ENCODE results near the gene ESPN.
"Not testable (repeated sequence)": the region's sequence is repeated elsewhere in the genome, so short reads cannot be mapped to it uniquely, and the experiment has no call there.

The ESPN gene

GRCh38 chr1:6453895-6454855 lies 29.6 kb downstream of the ESPN start:
- peaks cover 50% of the 10 kb centered on the region for H3K27me3 ChIP-seq (ENCODE audit: low read depth)
- not testable (repeated sequence) for DNase-seq (ENCODE audit: low spot score in 2 of 2)

DNA sequence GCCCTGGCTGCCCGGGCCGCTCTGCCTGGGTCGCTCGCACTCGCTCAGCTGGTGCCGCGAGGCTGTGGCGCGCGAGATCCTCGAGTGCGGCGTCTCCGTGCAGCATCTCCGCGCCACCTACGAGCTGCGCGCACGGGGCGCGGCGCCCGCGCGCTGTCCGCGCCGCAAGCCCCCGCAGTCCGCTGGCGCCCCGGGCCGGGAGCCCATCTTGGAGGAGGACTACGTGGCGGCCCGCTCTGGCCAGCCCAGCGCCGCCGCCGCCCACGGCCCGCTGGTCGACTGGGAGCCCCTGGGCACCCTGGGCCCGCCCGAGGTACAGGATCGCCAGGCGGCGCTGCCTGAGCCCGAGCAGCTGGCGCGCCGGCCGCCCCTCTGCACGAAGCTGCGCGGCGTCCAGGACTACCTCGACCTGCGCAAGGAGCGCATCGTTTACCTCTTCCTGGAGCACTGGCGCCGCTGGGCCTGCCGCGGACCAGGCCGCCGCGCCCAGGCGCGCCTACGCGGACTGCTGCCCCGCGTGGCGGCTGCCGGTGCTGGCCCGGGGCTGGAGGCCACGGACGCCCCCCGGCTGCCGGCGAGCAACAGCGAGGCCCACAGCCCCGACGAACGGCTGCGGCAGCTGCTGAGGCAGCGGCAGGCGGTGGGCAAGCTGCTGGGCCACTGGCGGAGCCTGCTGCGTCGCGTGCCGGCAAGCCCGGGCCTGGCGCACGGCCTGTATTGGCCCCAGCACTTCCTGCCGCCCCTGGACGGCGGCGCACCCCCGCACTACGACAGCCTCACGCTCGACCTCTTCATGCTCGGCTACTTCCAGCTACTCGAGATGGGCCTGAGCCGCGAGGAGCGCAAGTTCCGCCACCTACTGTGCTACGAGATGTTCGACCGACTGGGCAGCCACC lies 30.5 kb downstream of the ESPN start:
- Histone ChIP-seq H3K4me1 (no peaks in the 10 kb centered on the region), H3K36me3 (replicated peaks) (no peaks in the 10 kb centered on the region), H3K27me3 (ENCODE audit: low read depth) (peaks cover 41% of the 10 kb centered on the region), H3K9me3 (no peaks in the 10 kb centered on the region), H3K4me3 (no peak overlapping the region)
- in situ Hi-C loops (cut with MboI; ENCODE audit: low sequenced_read_pairs) = no loop called here
- DNase-seq (ENCODE audit: low spot score in 2 of 2) = no peak

More at GRCh38 chr1:6453895-6454855, 29.6 kb downstream of the ESPN start:
- H3K9me3 ChIP-seq; H3K36me3 ChIP-seq (replicated peaks); H3K4me3 ChIP-seq; H3K4me1 ChIP-seq; in situ Hi-C loops (cut with MboI; ENCODE audit: low sequenced_read_pairs): not testable (repeated sequence)

DNA sequence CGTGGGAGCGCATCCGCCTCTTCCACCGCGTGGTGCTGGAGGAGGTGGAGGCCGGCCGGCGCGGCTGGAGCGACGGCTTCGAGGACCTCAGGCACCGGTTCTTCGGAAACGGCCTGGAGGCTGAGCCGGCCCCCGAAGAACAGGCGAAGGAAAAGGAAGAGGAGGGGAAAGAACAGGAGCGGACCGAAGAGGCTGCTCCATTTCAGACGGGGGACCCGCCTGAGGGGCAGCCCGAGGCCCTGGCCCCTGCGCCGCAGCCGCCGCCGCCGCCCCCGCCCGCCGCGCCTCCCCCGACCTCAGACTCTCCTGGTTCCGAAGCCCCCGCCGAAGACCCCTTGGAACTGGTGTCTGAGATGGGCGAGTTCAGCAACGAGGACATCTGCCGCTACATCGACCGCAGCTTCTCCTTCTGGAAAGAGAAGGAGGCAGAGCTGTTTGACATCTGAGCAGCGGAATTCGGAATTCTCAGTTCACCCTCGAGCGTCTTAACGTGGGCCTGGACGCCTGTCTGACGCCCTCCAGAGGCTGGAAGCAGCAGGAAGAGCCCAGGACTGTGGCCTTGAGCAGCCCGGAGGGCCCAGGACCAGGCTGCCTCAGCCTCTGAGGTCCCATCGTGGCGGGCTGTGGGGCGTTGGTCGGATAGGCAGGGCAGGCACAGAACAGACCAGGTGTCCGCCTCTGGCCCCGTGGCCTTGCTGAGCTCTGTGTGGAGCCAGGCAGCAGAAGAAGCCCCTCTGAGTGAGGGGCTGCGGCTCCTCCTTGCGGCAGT lies 31.4 kb downstream of the ESPN start:
- H3K27me3 ChIP-seq (ENCODE audit: low read depth) = peaks cover 34% of the 10 kb centered on the region
- H3K9me3 ChIP-seq; DNase-seq (ENCODE audit: low spot score in 2 of 2); H3K4me1 ChIP-seq; H3K36me3 ChIP-seq (replicated peaks); H3K4me3 ChIP-seq; in situ Hi-C loops (cut with MboI; ENCODE audit: low sequenced_read_pairs): not testable (repeated sequence)

GRCh38 chr1:6456800-6457466 lies 32.4 kb downstream of the ESPN start:
- no peak overlapping the region for H3K4me3 ChIP-seq
- H3K27me3 ChIP-seq (ENCODE audit: low read depth) = peaks cover 25% of the 10 kb centered on the region
- no peak for DNase-seq (ENCODE audit: low spot score in 2 of 2)
- in situ Hi-C loops (cut with MboI; ENCODE audit: low sequenced_read_pairs) = no loop called here
- H3K36me3 ChIP-seq (replicated peaks) = no peaks in the 10 kb centered on the region
- no peaks in the 10 kb centered on the region for H3K4me1 ChIP-seq
- H3K9me3 ChIP-seq = no peaks in the 10 kb centered on the region

- Histone ChIP-seq H3K36me3 (replicated peaks) (no peaks in the 10 kb centered on the region), H3K9me3 (no peaks in the 10 kb centered on the region), H3K4me3 (no peak overlapping the region), H3K4me1 (no peaks in the 10 kb centered on the region), H3K27me3 (ENCODE audit: low read depth) (peaks cover 7% of the 10 kb centered on the region)
- no peak for DNase-seq (ENCODE audit: low spot score in 2 of 2)
- in situ Hi-C loops (cut with MboI; ENCODE audit: low sequenced_read_pairs) = no loop called here
These were observed 35.3 kb downstream of the ESPN start for GRCh38 chr1:6459850-6460265.

- Histone ChIP-seq H3K36me3 (replicated peaks) (no peaks in the 10 kb centered on the region), H3K4me1 (no peaks in the 10 kb centered on the region), H3K9me3 (no peaks in the 10 kb centered on the region), H3K4me3 (no peak overlapping the region), H3K27me3 (ENCODE audit: low read depth) (peaks cover 5% of the 10 kb centered on the region)
- in situ Hi-C loops (cut with MboI; ENCODE audit: low sequenced_read_pairs) = no loop called here
- DNase-seq (ENCODE audit: low spot score in 2 of 2) = no peak
These were observed 35.9 kb downstream of the ESPN start for GRCh38 chr1:6460301-6461050.

DNA sequence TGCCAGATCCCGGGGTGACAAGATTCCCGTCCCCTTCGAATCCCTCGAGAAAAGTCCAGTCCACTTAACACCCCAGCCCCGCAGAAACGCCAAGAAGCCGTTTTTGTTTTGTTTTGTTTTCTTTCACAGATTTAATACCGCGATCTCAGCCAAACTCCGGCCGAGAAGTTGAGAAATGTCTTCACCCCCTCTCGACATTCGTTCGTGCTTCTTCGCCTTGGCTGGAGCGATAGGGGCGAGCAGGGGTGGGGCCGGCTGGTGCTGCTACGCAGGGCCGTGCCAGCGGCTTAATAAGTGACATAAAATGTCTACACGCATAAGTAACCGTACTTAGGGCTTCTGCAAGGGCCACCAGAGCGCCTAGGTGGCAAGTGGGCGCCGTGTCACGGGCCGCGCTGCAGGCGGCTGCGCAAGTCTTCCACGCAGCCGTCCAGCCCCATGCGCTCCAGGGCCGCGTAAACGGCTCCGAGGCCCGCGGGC lies 36.5 kb downstream of the ESPN start:
- Histone ChIP-seq H3K27me3 (ENCODE audit: low read depth) (peaks cover 2% of the 10 kb centered on the region; the same call in 1 of the 2 replicates), H3K4me3 (no peak overlapping the region), H3K9me3 (no peaks in the 10 kb centered on the region), H3K4me1 (no peaks in the 10 kb centered on the region), H3K36me3 (replicated peaks) (no peaks in the 10 kb centered on the region)
- no peak for DNase-seq (ENCODE audit: low spot score in 2 of 2)
- in situ Hi-C loops (cut with MboI; ENCODE audit: low sequenced_read_pairs) = no loop called here

- in situ Hi-C loops (cut with MboI; ENCODE audit: low sequenced_read_pairs) = no loop called here
- Histone ChIP-seq H3K4me3 (no peak overlapping the region), H3K4me1 (no peaks in the 10 kb centered on the region), H3K9me3 (no peaks in the 10 kb centered on the region), H3K27me3 (ENCODE audit: low read depth) (no peaks in the 10 kb centered on the region), H3K36me3 (replicated peaks) (no peaks in the 10 kb centered on the region)
- no peak for DNase-seq (ENCODE audit: low spot score in 2 of 2)
These were observed 37.2 kb downstream of the ESPN start for GRCh38 chr1:6461538-6462411.

DNA sequence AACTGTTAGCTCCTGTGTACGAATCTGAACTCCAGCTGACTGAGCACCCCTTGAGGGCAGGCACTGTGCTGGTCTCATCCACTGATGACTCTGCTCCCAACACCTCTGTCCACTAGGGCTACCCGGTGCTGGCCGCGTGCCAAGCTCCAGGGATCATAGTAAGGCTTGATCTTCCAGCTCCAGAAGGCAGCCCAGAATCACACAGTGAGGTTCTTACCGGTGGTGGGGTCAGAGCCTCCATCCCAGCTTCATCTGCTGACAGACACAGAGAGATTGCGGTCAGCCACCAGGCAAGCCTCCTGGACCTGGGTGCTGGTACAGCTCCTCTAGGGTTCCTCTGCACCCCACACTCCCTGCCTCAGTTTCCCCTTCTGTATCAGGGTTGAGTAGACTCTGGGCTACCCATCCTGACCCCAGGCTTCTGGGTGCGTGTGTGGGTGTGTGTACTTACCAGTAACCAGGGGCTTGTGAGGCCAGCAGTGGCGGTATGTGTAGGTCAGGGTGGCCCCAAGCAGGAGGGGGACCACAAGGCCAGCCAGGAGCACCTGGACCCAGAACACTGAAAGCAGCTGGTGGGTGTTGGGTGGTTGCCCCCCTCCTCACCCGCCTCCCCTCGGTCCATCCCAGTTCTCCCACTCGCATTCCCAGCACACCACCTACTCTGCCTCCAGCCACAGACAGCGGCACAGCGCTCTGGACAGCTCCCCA lies 38.0 kb downstream of the ESPN start:
- Histone ChIP-seq H3K4me3 (no peak overlapping the region), H3K27me3 (ENCODE audit: low read depth) (no peaks in the 10 kb centered on the region), H3K36me3 (replicated peaks) (no peaks in the 10 kb centered on the region), H3K4me1 (no peaks in the 10 kb centered on the region), H3K9me3 (no peaks in the 10 kb centered on the region)
- DNase-seq (ENCODE audit: low spot score in 2 of 2) = no peak
- in situ Hi-C loops (cut with MboI; ENCODE audit: low sequenced_read_pairs) = no loop called here

DNA sequence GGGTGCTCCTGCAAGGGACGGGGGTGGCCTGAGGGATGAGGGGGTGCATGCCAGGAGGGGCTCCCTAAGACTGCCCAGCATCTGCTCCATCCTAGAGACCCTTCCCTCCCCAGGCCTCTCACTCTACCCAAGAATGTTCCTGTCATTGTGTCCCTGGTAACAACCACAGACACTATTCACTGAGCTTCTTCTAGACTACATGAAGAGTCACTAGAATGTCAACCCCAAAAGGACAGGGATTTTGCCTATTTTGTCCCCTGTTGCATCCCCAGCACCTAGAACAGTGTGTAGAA lies 38.5 kb downstream of the ESPN start:
- in situ Hi-C loops (cut with MboI; ENCODE audit: low sequenced_read_pairs) = no loop called here
- no peaks in the 10 kb centered on the region for H3K4me1 ChIP-seq
- no peaks in the 10 kb centered on the region for H3K27me3 ChIP-seq (ENCODE audit: low read depth)
- no peaks in the 10 kb centered on the region for H3K9me3 ChIP-seq
- no peak overlapping the region for H3K4me3 ChIP-seq
- DNase-seq (ENCODE audit: low spot score in 2 of 2) = no peak
- no peaks in the 10 kb centered on the region for H3K36me3 ChIP-seq (replicated peaks)

- H3K9me3 ChIP-seq = no peaks in the 10 kb centered on the region
- H3K36me3 ChIP-seq (replicated peaks) = no peaks in the 10 kb centered on the region
- no peak for DNase-seq (ENCODE audit: low spot score in 2 of 2)
- H3K27me3 ChIP-seq (ENCODE audit: low read depth) = no peaks in the 10 kb centered on the region
- H3K4me1 ChIP-seq = no peaks in the 10 kb centered on the region
- no peak overlapping the region for H3K4me3 ChIP-seq
- in situ Hi-C loops (cut with MboI; ENCODE audit: low sequenced_read_pairs) = no loop called here
These were observed 39.9 kb downstream of the ESPN start for GRCh38 chr1:6464514-6464836.

Measured in HAP-1 (cell line).